Neuron (in vitro differentiated cells): ENCODE results near the gene PMP22.
"Not testable (repeated sequence)": the region's sequence is repeated elsewhere in the genome, so short reads cannot be mapped to it uniquely, and the experiment has no call there.

ENCODE experiments used
- H2AFZ ChIP-seq: one replicate; pipeline ENCODE4 v1.6.1; 2013; ENCODE audit warnings: low read depth, mild to moderate bottlenecking, inconsistent platforms, low read length, moderate library complexity
- H3K27me3 ChIP-seq: one replicate; pipeline ENCODE4 v1.6.1; 2013; ENCODE audit warnings: low read length; ENCODE audit not compliant: insufficient read depth
- H3K36me3 ChIP-seq: one replicate; pipeline ENCODE4 v1.6.1; 2013; ENCODE audit warnings: low read length; ENCODE audit not compliant: insufficient read depth
- H3K4me1 ChIP-seq: one replicate; pipeline ENCODE4 v1.6.1; 2013; ENCODE audit warnings: low read length; ENCODE audit not compliant: insufficient read depth
- H3K4me3 ChIP-seq: 2 replicates; pipeline ENCODE4 v1.5.1; 2013; ENCODE audit warnings: mild to moderate bottlenecking, low read length, moderate library complexity
- H3K9me3 ChIP-seq: one replicate; pipeline ENCODE4 v1.6.1; 2013; ENCODE audit warnings: low read length

PMP22 gene

DNA sequence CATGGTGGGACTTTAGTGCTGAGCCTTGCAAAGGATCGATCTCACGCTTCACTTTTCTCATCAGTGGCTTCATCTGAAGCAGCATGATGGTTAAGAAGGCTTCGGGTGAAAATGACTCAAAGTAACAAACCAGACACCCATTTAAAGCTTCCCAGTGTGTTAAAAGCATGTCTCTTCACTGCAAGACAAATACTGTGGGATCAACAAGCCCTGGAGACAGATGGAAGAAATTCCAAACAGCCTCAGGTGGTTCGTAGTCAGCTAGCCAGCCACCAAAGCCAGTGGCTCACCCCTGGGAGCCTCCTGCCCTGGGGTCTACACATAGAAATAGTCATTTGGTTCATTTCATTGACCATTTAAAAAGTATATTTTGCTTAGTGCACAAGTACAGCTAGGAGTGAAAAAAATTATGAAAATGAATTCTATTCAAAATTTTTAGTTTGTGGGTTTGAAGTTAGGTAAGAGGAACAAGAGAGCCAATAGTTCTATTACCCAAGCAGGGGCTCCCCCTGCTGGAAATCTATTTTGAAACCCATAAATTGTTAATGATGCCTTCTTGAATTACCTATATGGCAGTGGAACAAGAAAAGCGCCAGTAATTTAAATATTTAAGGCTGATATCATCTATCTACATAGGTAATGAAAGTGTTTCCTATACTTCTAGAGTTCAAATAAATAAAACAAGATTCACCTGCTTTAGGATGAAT is 51.6 kb downstream of the PMP22 start:
- Histone ChIP-seq H3K4me1 (no peaks in the 10 kb centered on the region), H3K4me3 (no peak overlapping the region), H3K9me3 (no peaks in the 10 kb centered on the region), H3K27me3 (no peaks in the 10 kb centered on the region), H2AFZ (no peak overlapping the region), H3K36me3 (no peaks in the 10 kb centered on the region)

DNA sequence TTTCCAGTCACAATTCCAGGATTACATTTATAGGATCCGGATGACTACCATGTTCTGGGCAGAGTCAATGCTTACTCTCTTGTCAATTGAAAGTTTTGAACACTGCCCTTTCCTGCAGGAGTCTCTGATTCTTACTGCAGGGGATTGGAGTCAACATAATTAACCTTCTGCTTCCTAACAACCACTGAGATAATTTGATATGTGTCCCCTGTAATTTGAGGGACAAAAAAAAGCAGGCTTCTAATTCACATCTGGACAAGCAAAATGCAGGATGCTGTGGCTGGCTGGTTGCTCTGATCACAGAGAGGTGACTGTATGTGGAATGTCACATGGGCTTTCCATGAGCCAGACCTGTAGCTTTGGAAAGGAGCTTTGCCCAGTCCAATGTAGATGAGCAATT is 54.9 kb downstream of the PMP22 start:
- no peak overlapping the region for H2AFZ ChIP-seq
- no peaks in the 10 kb centered on the region for H3K9me3 ChIP-seq
- no peak overlapping the region for H3K4me3 ChIP-seq
- peaks cover 2% of the 10 kb centered on the region for H3K4me1 ChIP-seq
- no peaks in the 10 kb centered on the region for H3K36me3 ChIP-seq
- H3K27me3 ChIP-seq: no peaks in the 10 kb centered on the region

DNA sequence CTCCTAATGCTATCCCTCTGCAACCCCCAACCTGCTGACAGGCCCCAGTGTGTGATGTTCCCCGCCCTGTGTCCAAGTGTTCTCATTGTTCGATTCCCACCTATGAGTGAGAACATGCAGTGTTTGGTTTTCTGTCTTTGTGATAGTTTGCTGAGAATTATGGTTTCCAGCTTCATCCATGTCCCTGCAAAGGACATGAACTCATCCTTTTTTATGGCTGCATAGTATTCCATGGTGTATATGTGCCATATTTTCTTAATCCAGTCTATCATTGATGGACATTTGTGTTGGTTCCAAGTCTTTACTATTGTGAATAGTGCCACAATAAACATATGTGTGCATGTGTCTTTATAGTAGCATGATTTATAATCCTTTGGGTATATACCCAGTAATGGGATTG is 62.1 kb downstream of the PMP22 start:
- not testable (repeated sequence) for H3K36me3 ChIP-seq, H3K9me3 ChIP-seq, H2AFZ ChIP-seq, H3K27me3 ChIP-seq, H3K4me3 ChIP-seq
- peaks cover 10% of the 10 kb centered on the region for H3K4me1 ChIP-seq

- not testable (repeated sequence) for H3K36me3 ChIP-seq, H3K4me3 ChIP-seq, H3K27me3 ChIP-seq, H2AFZ ChIP-seq, H3K9me3 ChIP-seq
- peaks cover 10% of the 10 kb centered on the region for H3K4me1 ChIP-seq
These were observed 64.6 kb downstream of the PMP22 start for GRCh38 chr17:15200574-15200973.

DNA sequence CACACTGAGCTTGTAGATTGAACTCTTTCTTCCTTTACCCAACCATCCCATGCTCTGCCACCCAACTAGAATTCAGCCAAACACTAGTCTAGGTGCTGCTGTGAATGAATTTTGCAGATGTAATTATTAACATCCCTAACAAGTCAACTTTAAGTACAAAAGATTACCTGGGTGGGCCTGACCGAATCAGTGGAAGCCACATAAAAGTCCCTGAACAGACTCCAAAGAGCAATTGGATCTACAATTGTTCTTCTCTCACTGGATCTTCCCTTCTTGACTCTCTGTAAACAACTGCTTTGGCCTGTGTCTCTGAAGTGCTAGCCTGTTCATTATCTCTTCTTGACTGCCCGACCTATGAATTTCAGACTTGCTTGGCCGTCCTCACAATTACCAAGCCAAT is 67.9 kb downstream of the PMP22 start:
- H3K4me3 ChIP-seq: no peak overlapping the region
- H3K36me3 ChIP-seq: no peaks in the 10 kb centered on the region
- peaks cover 8% of the 10 kb centered on the region for H3K9me3 ChIP-seq
- no peak overlapping the region for H2AFZ ChIP-seq
- H3K27me3 ChIP-seq: no peaks in the 10 kb centered on the region
- peaks cover 10% of the 10 kb centered on the region for H3K4me1 ChIP-seq

DNA sequence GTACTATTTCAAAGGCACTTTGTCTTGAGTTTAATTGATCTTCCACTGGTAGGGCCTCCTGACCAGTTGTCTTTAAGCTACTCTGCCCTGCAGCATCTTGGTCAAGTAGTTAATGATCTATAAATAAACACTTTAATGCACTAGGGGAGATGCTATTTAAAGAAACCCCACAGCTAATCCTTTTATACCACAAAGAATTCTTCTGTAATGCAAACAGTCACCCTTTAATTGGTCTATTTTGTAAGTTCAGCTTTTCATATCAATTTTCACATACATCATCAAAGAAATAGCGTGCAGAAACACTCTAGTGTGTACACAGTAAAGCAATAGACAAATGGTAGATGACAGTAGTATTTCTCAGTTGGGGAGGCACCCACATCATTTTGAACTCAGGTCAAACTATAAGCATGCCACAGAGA is 70.3 kb downstream of the PMP22 start:
- no peak overlapping the region for H2AFZ ChIP-seq
- no peak overlapping the region for H3K4me3 ChIP-seq
- no peaks in the 10 kb centered on the region for H3K36me3 ChIP-seq
- no peaks in the 10 kb centered on the region for H3K27me3 ChIP-seq
- H3K4me1 ChIP-seq: peaks cover 10% of the 10 kb centered on the region
- peaks cover 8% of the 10 kb centered on the region for H3K9me3 ChIP-seq

DNA sequence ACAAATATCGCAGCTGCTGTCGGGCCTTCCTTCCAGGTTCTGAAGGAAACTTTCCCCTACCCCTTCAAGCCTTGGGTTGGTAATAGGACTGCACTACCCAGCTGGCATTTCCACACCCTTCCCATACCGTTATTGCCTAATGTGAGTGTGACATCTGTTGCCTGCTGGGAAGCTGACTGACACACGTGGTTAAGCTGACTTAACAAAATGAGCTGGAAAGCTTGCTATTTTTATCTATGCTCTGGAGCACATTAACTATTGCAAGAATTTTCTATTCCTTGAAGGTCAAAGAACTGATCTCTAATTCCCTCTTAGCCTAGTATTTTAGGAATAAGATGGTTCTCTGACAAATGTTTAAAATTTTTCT is 79.5 kb downstream of the PMP22 start:
- no peaks in the 10 kb centered on the region for H3K9me3 ChIP-seq
- no peak overlapping the region for H2AFZ ChIP-seq
- H3K4me1 ChIP-seq: peaks cover 9% of the 10 kb centered on the region
- no peaks in the 10 kb centered on the region for H3K36me3 ChIP-seq
- H3K27me3 ChIP-seq: no peaks in the 10 kb centered on the region
- H3K4me3 ChIP-seq: no peak overlapping the region

DNA sequence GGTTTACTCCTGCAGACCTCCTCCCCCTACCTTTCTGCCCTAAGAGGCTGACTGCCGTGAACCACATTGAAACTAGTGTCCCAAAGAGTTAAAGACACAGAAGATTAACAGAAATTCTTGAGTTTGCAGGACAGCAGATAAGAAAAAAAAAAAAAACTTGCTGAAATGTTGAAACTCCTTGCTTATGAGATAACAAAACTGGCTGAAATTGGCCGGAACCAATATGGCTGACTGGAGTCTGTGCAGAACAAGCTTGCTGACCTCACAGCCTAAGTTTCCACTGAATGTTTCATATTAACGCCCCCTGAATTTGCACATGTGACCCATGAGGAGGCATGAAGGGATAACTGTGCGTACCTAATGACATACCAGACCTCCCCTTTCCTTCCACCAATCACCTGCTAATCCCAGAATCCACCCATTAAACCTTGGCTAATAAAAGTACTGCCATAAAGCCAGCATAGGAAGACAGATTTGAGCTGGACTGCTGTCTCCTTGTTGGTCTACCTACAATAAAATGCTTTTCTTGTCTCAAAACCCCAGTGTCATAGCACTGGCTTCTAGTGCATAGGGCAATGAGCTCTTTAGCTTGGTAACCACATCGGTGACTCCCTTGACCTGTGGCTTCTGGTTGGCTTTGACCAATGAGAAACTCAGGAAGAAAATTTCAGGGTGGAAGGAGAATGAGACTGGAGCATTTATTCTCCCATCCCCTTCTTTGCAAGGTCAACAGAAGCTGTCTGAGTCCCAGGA is 80.1 kb downstream of the PMP22 start:
- Histone ChIP-seq H3K27me3 (no peaks in the 10 kb centered on the region), H3K36me3 (no peaks in the 10 kb centered on the region), H2AFZ (no peak overlapping the region), H3K4me1 (peaks cover 13% of the 10 kb centered on the region), H3K9me3 (no peaks in the 10 kb centered on the region), H3K4me3 (no peak overlapping the region)

DNA sequence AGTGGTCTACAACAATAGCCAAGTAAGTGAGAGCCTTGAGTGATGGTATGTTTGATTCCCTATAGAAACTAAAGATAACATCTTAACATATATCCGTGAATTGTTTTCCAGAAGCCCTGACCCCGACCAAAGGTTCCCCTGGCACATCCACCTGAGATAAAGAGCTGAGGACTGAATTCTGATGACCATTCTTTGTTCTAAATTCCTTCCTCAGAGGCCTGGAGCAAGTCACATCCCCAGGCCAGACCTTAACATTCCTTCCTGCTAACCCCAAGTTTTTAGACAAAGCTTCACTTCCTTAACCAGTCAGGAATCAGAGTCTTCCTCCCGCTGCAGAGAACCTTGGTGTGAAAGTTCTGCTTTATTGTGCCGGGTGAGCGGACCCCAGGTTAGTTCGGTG is 83.3 kb downstream of the PMP22 start:
- H2AFZ ChIP-seq: no peak overlapping the region
- H3K4me1 ChIP-seq: peaks cover 13% of the 10 kb centered on the region
- H3K36me3 ChIP-seq: no peaks in the 10 kb centered on the region
- H3K9me3 ChIP-seq: no peaks in the 10 kb centered on the region
- no peak overlapping the region for H3K4me3 ChIP-seq
- no peaks in the 10 kb centered on the region for H3K27me3 ChIP-seq

- Histone ChIP-seq H3K36me3 (no peaks in the 10 kb centered on the region), H2AFZ (no peak overlapping the region), H3K27me3 (no peaks in the 10 kb centered on the region), H3K4me1 (peaks cover 13% of the 10 kb centered on the region), H3K9me3 (no peaks in the 10 kb centered on the region), H3K4me3 (no peak overlapping the region)
These were observed 83.8 kb downstream of the PMP22 start for GRCh38 chr17:15181333-15181732.

GRCh38 chr17:15180121-15180561 is 85.0 kb downstream of the PMP22 start:
- H3K4me3 ChIP-seq: no peak overlapping the region
- peaks cover 9% of the 10 kb centered on the region for H3K4me1 ChIP-seq
- H2AFZ ChIP-seq: no peak overlapping the region
- H3K36me3 ChIP-seq: no peaks in the 10 kb centered on the region
- no peaks in the 10 kb centered on the region for H3K9me3 ChIP-seq
- no peaks in the 10 kb centered on the region for H3K27me3 ChIP-seq
